ENCODE data around the gene MAP2K3.

The MAP2K3 gene

DNA sequence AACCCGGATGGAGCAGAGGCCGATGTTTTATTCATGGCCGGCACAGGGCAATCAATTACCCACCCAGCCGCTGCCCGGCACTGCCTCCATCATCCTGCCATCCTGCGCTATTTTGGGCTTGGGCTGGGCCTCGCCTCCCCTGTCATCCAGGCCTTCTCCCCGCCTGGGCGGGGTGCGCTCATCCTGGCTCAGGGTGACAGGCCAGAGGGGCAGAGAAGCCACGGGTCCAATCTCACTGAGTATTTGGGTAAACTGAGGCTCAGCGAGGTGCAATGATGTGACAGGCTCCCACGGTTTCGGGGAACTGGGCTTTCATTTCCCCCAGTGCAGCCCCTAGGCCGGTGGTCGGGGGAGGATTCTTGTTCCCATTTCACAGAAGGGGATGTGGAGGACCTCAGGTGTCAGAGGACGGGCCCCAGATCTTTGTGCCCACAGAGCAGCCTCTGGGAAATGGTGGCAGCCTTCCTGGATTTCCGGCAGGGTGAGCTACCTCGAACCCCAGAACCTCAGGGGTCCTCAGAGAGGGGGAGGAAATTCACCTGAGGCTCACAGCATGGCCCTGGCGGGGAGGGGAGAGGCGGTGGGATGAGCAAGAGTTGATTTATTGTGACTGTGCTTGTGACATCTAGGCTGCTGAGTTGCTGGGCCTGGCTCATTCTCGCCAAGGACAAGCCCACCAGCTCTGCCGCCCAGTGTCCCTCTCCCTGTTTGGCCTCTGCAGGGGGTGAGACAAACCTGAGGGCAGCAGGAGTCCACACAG, 67.9 kb downstream of the MAP2K3 start:
- no peak for DNase-seq

DNA sequence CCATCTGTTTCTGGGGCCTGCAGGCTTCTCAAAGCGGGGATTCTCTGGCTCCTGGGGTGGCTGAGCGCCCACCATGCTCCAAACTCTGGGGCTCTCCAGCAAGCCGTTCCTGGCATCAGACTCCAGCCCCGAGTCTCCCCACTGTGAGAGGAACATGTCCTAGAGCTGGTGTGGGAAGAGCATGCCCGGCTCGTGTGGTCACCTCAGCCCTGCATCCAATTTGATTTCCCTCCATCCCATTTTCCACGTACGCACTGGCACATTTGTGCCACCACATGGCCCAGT, 68.4 kb downstream of the MAP2K3 start:
- DNase-seq: no peak

DNA sequence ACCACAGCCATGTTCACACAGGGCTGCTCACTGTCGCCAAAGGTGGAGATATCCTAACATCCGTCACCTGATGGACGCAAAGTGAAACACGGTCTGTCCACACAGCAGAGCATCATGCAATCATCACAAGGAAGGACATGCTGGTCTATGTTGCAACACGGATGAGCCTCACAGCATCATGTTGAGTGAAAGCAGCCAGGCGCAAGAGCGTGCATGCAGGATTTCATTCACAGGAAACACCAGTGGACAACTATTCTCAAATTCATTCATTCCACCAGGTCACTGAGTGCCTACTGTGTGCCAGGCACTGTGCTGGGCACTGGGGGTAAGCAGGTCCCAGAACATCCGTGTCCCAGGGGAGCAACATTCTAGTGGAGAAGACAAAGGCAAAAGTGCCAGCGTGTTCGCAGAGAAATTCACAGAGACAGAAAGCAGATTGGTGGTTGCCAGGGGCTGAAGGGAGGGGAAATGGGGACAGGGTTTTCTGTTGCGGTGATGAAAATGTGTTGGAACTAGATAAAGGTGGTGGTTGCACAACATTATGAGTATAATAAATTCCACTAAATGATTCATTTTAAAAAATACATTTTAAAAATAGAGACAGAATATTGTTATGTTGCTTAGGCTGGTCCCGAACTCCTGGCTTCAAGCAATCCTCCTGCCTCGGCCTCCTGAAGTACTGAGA, 69.0 kb downstream of the MAP2K3 start:
- peak; percentile 26 for DNase-seq

DNA sequence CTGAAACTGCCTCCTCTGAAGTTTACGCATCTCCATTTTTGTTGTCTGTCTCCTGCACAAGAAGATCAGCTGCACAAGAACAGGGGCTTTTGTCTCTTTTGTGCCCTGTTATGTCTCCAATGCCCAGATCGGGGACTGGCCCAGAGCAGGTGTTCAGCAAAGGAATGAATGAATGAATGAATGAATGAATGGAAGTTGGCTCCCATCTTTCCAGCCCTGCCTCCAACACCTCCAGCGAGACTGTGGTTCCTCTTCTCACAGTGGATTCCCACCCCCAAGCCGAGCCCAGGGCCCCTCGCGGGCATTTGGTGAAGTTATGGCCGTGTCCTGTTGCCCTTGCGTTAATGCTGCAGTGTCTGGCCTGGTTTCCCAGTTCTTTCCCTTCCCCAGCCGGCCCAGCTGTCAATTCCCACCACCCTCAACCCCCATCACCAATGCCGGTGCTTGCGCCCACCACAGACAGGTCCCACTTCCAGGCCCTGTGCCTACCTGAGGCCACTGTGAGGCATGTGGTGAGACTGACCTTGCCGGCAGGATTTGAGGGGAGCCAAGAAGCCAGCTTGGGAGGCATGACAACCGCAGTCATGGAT, 70.4 kb downstream of the MAP2K3 start:
- no peak for DNase-seq

DNA sequence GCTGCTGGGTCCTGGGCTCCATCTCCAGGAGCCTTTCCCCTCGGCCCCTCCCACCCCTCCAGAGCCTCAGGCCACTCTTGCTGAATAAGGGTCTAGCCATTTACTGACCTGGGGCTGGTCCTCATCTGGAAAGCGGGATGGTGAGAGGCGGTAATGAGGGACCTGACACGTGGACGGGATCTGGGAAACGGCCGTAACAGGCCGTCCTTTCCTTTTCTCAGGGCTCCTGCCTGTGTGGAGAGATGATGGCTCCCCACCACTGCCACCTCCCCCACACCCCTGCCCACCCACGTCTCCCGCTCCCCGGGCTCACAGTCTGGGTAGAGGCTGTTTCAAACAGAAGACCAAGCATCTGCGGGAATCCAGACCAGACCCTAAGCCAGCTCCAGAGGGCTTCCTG, 71.1 kb downstream of the MAP2K3 start:
- DNase-seq: no peak

DNA sequence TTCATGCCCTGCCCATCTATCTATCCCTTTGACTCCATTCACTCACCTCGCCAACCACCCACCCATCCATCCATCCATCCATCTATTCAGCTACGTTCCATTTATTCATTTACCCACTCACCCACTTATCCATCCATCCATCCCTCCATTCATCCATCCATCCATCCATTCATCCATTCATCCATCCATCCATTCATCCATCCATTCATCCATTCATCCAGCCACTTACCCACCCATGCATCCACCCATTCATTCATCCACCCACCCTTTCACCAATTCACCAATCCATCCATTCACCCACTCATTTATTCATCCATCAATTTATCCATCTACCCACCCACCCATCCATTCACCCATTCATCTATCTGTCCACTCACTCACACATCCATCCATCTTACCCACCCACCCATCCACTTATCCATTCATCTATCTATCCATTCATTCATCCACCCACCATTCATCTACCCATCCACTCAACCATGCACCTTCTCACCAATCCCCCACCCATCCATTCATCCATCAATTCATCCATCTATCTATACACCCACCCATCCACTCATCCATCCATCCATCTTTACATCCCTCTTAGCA, 72.1 kb downstream of the MAP2K3 start:
- DNase-seq: no peak

DNA sequence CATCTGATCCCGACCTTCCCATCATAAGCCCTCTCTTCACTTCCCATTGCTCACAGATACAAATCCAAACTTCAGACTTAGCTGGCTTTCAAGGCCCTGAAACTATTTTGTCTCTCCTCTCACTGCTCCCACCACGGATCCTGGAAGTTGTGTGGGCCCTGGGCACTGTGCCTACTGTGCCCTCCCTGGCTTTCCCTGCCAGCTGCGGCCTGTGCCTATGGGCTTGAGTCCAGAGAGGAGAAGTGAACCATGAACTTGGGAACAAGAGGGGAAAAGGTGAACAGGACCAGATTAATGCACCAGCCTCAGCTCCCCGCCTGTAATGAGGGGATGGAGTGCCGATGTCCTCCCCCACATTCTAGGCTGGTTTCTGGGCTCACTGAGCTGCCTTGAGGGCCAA, 72.8 kb downstream of the MAP2K3 start:
- no peak for DNase-seq

DNA sequence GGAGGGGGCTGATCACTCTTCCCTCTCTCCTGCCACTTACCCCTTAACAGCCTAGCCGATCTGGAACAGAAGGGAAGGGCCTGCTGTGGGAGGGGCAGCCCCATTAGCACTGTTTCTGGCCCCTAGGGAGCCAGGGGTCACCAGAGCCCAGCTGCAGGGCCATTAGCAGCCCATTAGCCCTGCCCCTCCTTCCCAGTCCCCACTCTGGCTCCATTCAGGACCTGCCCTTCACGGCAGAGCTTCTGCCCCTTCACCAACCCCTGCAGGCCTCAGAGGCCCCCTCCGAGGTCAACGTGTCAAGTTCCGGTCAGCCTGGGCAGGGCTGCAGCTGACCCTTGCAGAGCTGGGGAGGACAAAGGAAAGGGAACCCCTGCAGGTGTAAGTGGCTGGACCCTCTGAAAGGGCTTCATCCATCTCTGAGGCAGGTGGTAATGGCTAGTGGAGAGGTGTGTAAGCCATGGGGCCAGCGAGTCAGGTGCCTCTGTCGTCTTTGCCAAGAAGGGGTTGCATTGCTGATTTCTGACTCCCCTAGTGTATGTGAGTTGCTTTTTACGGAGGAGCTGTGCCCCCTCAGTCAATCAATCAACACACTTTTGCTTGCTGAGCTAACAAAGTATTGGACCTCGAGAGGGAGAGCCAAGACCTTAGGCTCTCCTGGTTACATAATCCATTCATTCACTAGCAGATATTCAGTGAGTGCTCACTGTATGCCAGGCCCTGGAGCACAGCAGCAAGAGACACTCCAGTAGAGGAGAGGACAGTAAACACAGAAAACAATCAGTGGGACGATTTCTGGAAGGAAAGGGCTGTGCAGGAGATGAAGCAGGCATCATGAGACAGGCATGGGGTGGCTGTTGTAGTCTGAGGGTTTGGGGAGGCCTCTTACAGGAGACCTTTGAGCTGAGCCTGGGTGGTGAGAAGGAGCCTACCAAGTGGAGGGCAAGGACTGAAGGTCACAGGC, 73.5 kb downstream of the MAP2K3 start:
- no peak for DNase-seq

DNA sequence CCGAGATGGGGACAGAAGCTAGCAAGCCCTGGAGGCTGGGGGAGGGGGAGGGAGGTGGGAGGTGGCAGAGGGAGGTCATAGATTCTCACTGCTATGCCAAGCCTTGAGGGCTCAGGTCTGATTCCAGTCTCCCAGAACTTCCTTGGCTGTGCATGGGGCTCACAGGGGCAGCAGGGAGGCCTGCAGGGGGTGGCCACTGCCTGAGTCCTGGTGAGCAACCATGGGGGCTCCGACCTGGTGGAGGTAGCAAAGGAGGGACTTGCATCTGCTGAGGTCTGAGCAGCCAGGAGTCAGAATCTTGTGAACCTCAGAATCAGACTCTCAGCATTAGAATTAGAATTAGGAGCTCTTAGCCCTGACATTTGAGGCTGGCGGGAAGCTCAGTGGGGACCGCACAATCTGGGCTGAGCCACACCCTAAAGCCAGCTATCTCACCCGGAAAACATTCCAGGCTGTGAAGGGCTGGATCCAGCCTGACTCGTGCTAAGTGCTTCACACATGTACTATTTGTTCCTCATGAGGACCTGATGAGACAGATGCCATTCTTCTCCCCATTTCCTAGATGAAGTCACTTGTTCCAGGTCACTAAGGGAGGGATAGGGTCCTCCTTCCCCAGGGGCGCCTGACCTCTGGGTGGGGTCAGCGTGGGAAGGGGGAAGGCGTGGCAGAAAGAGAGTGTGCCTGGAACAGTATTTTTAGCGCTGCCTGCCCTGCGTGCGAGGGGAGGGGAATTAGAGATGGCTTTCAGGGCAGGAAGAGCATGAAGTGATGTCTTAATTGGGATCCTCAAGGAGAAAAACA, 74.4 kb downstream of the MAP2K3 start:
- no peak for DNase-seq

DNA sequence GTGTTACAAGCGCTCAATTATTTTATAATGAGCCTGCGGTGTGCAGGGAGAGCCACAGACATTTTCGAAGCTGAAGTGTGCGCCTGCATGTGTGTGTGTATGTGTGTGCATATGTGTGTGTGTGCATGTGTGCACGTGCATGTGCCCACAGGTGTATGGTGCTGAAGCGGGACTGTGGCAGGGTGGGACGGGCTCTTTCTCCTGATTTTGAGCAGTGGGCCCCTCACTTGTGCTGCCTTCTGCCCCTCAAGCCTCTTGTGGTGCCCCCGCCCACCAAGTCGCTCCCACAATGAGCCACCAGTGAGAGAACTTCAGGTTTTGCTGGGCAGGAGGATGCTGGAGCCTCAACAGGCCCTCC, 75.0 kb downstream of the MAP2K3 start:
- no peak for DNase-seq

DNA sequence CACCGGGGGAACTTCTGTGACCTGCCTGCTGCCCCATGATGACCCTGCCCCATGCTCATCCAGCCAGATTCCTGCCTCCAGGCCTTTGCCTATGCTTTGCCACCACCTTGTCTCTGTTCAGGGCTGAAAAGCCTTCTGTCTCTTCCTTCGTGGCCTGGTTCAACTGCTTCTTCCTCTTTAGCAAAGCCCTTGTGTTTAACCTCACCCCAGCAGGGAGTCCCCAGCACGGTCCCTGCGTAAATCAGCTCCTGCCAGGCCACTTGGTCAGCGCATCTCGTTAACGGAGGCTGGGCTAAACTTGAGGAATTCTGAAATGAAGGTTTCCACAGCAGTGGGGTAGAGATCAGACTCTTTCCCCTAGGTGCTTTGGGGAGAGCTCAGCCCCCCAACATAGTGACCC, 75.5 kb downstream of the MAP2K3 start:
- DNase-seq: no peak

DNA sequence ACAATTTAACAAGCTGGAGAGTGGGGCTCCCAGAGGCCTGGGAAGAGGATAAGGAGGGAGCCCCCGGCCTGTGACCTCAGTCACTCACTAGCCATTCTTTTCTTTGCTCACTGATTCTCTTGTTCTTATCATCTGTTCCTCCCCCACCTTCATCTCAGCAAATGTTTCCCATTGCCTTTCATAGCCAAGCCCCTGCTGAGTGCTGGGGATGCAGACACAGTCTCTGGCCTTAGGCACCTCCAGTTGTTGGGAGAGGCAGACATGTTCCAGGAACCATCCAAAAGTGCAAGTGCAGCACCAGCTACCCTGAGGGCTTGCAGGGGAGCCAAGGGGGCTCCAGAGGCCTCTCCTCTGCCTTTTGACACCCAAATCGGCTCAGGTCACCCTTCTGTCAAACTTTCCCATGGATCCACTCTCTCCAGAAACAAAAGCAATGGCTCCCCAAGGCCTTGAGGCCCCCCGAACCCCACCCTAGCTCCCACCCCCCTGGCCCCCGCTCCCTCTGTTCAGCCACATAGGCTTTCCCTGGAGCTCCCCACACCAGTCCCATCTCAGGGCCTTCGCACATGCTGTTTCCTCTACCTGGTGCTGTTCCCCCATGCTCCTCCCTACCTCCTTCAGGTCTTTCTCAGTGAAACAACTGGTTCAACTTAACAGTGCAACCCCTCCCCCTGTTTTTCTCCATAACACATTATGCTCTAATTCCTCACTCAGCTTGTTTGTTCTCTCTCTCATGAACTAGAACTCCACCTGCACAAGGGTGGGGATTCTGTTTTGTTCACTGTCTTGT, 76.7 kb downstream of the MAP2K3 start:
- DNase-seq: no peak

DNA sequence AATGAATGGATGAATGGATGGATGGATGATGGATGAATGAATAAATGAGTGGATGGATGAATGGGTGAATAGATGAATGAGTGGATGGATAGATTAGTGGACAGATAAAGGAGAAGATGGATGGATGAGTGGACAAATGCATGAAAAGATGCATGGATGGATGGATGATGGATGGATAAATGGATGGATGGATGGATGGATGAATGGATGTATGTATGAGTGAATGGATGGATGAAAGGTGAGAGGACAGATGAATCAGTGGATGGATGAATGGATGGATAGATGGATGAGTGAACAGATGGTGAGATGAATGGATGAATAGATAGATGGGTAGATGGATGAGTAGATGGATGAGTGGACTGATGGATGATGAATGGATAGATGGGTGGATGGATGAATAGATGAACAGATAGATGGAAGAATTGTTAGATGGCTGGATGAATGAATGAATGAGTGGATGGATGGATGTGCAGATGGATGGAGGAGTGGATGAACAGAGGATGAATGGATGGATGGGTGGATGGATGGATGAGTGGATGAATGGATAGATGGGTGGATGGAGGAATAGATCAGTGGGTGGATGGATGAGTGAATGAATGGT, 77.9 kb downstream of the MAP2K3 start:
- no peak for DNase-seq

DNA sequence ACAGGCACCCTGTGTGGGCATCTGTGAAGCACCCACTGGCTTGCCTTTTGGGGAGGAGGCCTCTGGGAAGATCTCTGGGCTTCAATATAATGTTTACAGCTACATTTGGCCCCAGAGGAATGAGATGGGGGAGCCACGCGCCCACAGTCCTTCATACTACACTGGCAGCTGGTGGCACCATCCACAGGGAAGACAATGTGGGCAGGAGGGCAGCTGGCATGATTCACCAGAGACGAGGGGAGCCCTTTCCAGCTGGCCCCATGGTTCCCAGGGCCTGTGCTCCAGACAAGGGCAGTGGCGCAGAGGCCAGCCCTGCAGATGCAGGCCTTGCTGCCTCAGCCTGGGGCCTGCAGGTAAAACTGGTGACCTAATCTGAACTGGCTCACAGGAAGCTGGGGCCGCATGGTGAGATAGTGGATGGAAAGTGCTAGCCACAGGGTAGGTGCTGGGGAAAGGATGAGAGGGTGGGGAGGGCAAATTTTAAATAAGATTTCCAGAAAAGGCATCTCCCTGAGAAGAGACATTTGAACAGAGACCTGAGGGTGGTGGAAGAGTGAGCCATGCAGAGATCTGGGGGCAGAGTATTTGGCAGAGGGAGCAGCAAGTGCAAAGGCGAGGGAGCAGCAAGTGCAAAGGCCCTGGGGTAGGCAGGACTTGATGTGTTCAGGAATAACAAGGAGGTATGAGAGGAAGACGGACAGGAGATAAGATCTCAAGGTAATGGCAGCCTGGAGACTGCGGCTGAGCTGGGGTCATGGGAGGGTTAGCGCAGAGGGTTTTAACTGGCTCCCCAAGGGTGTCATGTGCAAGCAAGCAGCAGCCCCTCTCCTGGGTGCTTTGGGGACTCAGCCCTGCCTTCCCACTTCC, 79.5 kb downstream of the MAP2K3 start:
- DNase-seq: no peak

Measured in fibroblast of upper back skin (primary cell).